Measurements from ENCODE around the gene MYEOV. TPM values are rescaled to one million over a fixed set of nuclear protein-coding genes. Genes with fewer than 3 reads are reported as not detected.
A peak's percentile ranks its signal among the peaks of the same experiment; 100 is the strongest.

Gene MYEOV
- under 0.01 and 0.39 TPM in 2 replicates for total RNA-seq

GRCh38 chr11:69293819-69294505 lies at the start of gene MYEOV:
Gene MYEOV, plus strand, starts transcription at chr11:69294155. Its CDS starts 1,200 bp downstream, at chr11:69295355.
- peak in 1 of 2 donors; percentile 75 for DNase-seq (ENCODE audit: low read depth in 2 of 2)

GRCh38 chr11:69244266-69244665 lies 49.7 kb upstream of the MYEOV start:
- DNase-seq (ENCODE audit: low read depth in 2 of 2), result no peak

DNA sequence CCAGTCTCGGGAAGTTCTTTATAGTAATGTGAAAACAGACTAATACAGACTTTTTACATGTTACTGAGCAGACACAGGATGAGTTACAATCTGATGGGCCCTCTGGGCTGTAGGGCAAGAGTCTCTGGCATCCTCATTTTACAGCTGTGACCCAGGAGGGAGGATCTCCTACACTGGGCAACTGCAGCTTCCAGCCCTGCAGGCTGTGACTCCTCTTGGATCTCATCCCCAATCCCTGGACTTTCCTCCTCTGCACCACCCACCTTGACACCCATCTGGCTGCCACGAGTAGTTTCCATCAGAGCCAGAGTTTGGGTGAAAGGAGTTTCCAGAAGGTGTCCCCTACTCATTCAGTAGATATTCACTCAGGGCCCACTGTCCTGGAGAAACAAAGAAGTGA lies 48.9 kb upstream of the MYEOV start:
- DNase-seq (ENCODE audit: low read depth in 2 of 2), result no peak

DNA sequence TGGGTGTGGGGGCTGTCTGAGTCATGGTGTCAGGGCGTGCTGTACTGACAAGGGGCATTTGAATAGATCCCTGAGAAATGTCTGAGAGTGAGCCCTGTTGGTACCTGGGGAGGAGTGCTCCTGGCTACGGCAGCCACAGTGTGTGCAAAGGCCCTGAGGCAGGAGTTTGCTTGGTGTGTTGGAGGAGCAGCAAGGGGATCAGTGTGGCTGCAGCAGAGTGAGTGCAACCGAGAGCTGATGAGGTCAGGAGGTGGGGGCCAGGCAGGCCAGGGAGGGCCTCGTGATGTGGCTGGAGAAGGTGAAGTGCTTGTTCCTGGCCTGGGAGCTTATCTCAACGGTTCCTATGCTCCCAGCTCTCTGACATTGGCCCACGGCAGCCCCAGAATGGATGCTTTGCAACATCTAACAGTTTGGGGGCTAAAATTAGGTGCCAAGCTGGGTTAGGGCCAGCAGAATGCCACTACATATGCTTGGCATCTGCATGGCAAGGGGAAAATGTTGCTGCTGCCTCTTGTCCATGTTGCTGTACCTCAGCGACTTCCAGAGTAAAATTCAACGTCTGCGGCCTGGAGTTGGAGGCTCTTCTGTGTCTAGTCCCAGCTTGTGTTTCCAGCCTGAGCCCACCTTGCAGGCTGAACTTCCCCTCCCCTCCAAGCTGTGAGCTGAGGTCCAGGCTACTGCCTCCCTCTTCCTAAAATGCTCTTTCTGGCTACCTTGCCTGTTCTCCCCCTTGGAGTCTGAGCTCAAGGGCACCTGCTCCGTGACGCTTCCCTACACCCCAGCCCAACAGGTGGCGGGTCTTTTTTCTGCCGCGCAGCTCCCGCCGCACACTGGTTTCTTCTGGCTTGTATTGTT lies 48.2 kb upstream of the MYEOV start:
- no peak for DNase-seq (ENCODE audit: low read depth in 2 of 2)

DNA sequence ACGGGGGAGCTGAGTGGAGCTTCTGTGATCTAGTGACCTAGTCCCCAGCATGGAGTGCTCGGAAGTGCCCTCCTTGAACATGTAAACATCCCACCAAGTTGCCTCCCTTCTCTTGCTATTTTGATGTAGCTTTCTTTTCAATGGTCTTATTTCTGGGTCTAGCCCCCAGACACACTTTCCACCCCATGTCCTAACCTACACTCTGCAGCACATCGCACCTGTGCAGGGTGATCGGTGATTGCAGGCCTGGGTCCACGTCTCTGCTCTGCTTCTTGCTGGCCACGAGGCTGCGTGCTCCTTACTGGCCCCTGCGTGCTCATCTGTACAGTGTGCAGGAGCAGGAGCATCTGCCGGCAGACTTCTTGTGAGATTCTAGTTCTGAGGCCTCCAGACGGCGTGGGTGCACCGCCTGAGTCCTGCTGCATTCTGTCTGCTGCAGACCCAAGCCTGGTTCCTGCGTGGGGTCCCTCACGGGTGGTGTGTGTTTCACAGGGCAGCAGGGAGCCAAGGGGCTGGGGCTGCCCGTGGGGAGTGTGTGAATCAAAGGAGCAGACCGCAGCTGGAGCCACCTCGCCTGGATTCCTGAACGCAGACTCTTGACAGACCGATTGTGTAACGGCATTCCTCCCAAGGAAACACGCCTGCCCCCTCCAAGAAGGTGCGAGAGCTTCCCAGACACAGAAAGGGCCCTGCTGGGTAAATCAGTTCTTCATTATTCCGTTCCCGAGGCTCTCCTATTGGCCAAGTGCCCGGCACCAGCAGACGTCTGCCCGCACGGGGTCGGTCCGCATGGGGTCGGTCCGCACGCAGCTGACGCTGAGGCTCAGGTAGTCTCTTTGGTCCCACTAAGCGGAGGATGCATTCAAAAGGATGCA lies 44.4 kb upstream of the MYEOV start:
- no peak for DNase-seq (ENCODE audit: low read depth in 2 of 2)

GRCh38 chr11:69250186-69251056 lies 43.5 kb upstream of the MYEOV start:
- DNase-seq (ENCODE audit: low read depth in 2 of 2), result no peak

- no peak for DNase-seq (ENCODE audit: low read depth in 2 of 2)
Observed at GRCh38 chr11:69251057-69251393, 42.9 kb upstream of the MYEOV start.

GRCh38 chr11:69251639-69252489 lies 42.1 kb upstream of the MYEOV start:
- no peak for DNase-seq (ENCODE audit: low read depth in 2 of 2)

DNA sequence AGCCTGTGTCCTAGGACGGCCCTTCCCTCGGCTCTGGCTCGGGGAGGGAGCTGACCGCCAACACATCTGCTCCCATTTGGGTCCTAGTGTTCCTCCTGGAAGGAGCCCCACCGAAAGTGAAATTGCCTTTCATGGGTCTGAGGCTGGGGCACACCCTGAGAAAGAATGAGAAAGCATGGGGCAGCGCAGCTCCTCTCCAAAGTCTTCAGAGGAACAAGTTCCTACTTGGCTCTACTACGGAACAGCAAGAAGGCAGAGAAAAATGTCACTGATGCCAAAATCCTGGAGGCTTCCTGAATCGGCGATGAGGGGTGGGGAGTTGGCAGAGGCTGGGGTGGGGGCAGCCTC lies 41.5 kb upstream of the MYEOV start:
- no peak for DNase-seq (ENCODE audit: low read depth in 2 of 2)

GRCh38 chr11:69253028-69253427 lies 40.9 kb upstream of the MYEOV start:
- peak in 1 of 2 donors; percentile 7 for DNase-seq (ENCODE audit: low read depth in 2 of 2)

DNA sequence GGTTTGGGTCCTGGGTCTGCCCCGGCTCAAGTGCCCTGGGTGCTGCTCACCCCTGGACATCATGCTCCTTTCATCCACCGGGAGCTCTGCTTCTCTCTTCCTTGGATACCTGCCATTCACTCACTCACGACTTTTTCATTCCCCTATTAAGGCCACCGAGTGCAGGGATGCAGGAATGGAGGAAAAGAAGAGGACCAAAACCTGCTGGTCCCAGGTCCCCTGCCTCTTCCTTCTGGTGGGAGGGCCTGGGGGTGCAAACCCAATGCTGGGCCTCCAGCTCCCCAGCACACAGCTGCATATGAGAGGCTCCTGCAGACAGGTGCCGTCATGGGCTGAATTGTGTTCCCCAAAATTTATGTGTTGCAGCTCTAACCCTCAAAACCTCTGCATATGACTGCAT lies 36.8 kb upstream of the MYEOV start:
- DNase-seq (ENCODE audit: low read depth in 2 of 2), result no peak

- no peak for DNase-seq (ENCODE audit: low read depth in 2 of 2)
Observed at GRCh38 chr11:69257838-69258658, 35.9 kb upstream of the MYEOV start.

- DNase-seq (ENCODE audit: low read depth in 2 of 2), result no peak
Observed at GRCh38 chr11:69259096-69259495, 34.9 kb upstream of the MYEOV start.

DNA sequence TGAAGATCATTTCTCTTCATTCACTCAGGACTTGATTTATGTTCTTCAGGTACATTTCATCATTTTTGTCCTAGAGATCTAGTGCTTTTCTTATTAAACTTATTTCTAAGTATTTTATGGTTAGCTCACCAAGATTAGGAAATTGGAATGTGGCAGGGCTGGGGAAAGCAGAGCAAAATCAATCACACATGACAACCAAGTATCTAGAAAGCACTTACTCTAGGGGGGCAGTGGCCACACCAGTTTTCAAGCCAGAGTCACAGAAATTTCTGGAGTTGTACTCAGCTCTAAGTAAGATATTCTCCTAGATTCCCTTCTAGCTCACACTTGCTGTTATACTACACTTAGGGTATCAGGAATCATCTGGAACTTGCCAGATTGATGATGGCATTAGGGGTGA lies 33.3 kb upstream of the MYEOV start:
- DNase-seq (ENCODE audit: low read depth in 2 of 2), result no peak

DNA sequence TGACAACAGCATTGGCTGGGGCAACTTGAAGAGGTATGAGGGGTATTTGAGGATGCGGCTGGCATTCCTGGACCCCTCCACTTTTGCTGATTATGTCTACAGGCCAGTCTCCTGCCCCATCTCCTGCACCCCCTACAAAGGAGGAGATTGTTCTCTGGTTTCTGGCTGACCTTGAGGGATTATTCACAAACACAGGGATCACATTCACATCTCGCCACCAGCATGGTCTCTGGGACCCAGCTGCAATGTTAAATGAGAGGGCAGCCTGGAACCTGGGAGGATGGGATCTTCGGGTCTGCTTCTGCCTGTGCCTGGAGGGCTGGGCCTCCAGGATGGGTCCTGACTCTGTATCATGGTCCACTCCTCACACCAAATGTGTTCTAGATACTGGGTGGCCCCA lies 32.8 kb upstream of the MYEOV start:
- no peak for DNase-seq (ENCODE audit: low read depth in 2 of 2)

DNA sequence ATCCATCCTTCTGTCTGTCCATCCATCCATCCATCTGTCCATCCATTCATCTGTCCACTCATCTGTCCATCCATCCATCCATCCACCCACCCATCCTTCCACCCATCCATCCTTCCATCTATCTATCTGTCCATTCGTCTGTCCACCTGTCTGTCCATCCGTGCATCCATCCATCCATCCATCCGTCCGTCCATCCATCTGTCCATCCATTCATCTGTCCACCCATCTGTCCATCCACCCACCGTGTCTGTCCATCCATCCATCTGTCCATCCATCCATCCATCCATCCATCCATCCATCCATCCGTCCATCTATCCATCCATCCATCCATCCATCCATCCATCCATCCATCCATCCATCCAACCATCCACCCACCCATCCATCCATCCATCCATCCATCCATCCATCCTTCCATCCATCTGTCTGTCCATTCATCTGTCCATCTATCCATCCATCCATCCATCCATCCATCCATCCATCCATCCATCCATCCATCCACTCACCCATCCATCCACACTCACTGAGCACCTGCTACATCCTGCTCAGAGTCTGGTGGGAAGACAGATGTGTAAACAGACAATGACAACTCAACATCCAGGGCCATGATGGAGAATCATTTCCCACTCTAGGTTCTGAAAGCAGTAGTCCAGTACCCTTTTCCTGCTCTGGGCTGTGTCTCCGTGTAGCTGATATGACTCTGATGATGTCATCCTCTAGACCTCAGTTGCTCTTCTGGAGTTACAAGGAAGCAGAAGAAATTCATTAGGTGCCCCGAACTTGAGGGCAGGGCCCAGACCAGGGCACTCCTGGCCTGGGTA lies 30.8 kb upstream of the MYEOV start:
- no peak for DNase-seq (ENCODE audit: low read depth in 2 of 2)

DNA sequence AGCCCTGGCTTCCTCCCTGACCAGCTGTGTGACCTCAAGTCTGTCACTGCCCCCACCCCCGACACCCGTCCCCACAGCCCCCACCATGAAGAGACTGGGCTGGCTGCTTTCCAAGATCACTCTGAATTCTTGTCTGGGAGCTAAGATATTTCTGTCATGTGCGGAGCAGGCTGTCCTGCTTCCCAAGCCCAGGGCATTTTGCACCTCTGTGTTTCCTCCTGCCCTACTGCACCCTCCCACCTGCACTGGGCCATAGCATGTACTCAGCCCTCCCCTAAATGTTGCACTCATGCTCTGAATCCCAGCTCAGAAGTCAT lies 30.3 kb upstream of the MYEOV start:
- no peak for DNase-seq (ENCODE audit: low read depth in 2 of 2)

- no peak for DNase-seq (ENCODE audit: low read depth in 2 of 2)
Observed at GRCh38 chr11:69264486-69264885, 29.5 kb upstream of the MYEOV start.

DNA sequence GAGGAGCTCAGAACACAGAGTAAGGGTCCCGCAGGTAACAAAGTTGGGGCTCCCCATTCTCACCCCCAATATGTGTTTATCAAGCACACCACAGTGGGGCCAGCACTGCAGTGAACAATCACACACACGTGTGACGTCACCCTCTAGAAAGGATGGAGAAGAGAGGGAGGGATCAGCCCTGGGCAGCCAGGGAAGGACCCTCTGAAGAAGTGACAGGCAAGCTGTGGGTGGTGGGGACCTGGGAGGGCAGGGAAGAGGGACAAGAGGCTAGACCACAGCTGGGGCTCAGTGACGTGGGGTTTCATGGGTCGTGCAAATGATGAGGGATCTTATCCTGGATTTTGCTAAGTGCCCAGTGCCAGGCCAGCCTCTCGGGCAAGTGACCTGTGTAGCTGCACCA lies 28.7 kb upstream of the MYEOV start:
- no peak for DNase-seq (ENCODE audit: low read depth in 2 of 2)
